Left ventricle myocardium inferior (tissue), 1 donor: ENCODE measurements around the gene NPIPB6. TPM values are rescaled to one million over a fixed set of nuclear protein-coding genes. Genes with fewer than 3 reads are reported as not detected.
"Not testable (repeated sequence)": the region's sequence is repeated elsewhere in the genome, so short reads cannot be mapped to it uniquely, and the experiment has no call there.

ENCODE experiments used
- DNase-seq: peaks from one replicate; pipeline ENCODE4 v3.0.0-alpha.2; 2020
- H3K27ac ChIP-seq: fragments of 200-600 bp; replicated peaks from 2 replicates; pipeline ENCODE4 v1.8.0; 2021
- H3K27me3 ChIP-seq: fragments of 200-600 bp; 2 replicates; pipeline ENCODE4 v1.8.0; 2021; ENCODE audit warnings: low read depth
- H3K36me3 ChIP-seq: fragments of 200-600 bp; 2 replicates; pipeline ENCODE4 v1.8.0; 2021
- H3K4me1 ChIP-seq: fragments of 200-600 bp; 2 replicates; pipeline ENCODE4 v1.8.0; 2021
- H3K4me3 ChIP-seq: fragments of 200-600 bp; 2 replicates; pipeline ENCODE4 v1.8.0; 2021; ENCODE audit warnings: mild to moderate bottlenecking, moderate library complexity
- H3K9me3 ChIP-seq: fragments of 200-600 bp; replicated peaks from 2 replicates; pipeline ENCODE4 v1.8.0; 2021
- intact Hi-C: fragments of 100-400 bp; cut with micrococcal nuclease; formaldehyde crosslinking; loops from one replicate; pipeline ENCODE4 v1.11.0; 2022
- total RNA-seq: library from RNA; stranded (reverse); fragmentation: NEBNext Ultra II Directional; extraction: Animal tissue kit (Norgen Biotek cat#: 25700); gene quantifications from one replicate; pipeline ENCODE4 v1.2.1, GENCODE V29; 2021
- TF ChIP-seq, protein P1 (sequence below): fragments of 200-600 bp; IDR thresholded peaks from 2 replicates; pipeline ENCODE4 v1.8.0; 2021; ENCODE audit warnings: antibody characterized with exemption, mild to moderate bottlenecking, borderline replicate concordance
- donor health status: DM: no; HTN: yes; CAD: no; lungs with severe emphysema.

The NPIPB6 gene
- total RNA-seq, 1 donor from 2014 or later = 1.1 TPM

DNA sequence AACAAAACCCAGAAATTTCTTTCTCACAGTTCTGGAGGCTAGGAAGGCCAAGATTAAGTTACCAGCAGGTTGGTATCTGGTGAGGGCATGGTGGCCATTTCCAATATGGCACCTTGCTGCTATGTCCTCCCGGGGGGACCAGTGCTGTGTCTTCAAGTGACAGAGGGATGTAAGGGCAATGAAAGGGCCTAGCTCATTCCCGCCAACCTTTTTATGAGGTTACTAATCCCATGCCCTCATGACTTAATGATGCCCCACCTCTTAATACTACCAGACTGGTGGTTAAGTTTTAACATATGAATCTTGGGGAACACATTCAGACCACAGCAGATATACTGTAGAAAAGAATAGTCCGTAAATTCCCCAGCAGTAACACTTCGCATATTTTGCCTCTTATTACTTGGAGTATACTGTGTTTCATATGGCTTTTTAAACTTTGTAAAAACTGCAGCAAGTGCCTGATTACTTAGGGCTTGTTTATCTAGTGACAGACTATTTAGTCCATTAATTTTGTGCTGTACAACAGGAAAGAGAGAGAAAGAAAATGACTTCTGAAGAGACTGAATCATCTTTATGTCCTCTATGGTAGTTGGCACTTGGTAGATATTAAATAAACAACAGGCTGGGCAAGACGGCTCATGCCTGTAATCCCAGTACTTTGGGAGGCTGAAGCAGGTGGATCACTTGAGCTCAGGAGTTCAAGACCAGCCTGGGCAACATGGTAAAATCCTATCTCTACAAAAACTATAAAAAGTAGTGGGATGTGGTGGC lies 26.2 kb downstream of the NPIPB6 start:
- H3K36me3 ChIP-seq, H3K9me3 ChIP-seq, H3K27ac ChIP-seq, H3K4me3 ChIP-seq, H3K4me1 ChIP-seq, H3K27me3 ChIP-seq, intact Hi-C loops, DNase-seq: not testable (repeated sequence)

DNA sequence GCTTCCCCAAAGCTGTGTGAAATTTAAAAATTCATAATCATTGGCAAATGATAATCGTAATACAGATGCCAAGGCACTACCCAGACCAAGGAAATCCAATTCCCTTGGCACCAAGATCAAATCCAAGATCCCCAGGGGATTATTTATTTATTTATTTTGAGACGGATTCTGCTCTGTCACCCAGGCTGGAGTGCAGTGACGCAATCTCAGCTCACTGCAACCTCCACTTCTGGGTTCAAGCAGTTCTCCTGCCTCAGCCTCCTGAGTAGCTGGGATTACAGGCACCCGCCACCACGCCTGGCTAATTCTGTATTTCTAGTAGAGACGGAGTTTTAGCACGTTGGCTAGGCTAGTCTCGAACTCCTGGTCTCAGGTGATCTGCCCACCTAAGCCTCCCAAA lies 27.6 kb downstream of the NPIPB6 start:
- H3K4me1 ChIP-seq, H3K27me3 ChIP-seq, H3K36me3 ChIP-seq, DNase-seq, H3K9me3 ChIP-seq, H3K4me3 ChIP-seq, H3K27ac ChIP-seq, intact Hi-C loops: not testable (repeated sequence)

DNA sequence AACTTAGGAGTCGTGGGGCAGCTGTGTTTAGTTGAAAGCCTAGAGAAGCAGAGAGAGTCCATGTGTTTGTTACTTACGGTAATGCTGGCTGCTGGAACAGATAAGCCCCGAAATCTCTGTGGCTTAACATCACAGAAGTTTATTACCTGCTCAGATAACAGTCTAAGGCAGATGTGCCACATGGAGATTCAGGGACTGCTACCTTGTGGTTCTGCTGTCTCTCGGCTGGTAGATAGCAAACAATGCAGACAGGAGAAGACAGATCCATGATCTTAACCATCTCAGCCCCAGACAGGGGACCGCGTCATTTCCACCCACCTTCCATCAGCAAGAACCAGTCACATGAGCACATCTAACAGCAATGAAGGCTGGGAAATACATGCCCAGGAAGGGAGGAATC lies 30.7 kb downstream of the NPIPB6 start:
- H3K4me1 ChIP-seq, H3K4me3 ChIP-seq, intact Hi-C loops, H3K27ac ChIP-seq, H3K9me3 ChIP-seq, H3K27me3 ChIP-seq, H3K36me3 ChIP-seq, DNase-seq: not testable (repeated sequence)

DNA sequence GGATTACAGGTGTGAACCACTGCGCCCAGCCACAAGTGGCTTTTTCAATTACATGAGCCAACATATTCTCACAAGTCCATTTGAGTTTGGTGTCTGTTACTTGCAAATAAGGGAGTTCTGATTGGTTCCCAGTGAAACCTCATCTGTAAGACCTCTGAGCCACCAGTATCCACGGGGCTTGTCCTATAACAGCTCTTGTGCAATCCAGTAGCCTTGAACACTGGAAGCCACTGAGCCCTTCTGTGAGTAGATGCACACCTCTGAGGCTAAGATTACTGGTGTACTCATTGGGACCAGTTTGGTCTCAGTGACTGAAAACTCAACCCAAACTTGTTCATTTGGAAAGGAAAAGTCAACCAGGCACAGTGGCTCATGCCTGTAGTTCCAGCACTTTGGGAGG lies 32.3 kb downstream of the NPIPB6 start:
- intact Hi-C loops, H3K36me3 ChIP-seq, DNase-seq, H3K27me3 ChIP-seq, H3K4me3 ChIP-seq, H3K4me1 ChIP-seq, H3K9me3 ChIP-seq, H3K27ac ChIP-seq: not testable (repeated sequence)

DNA sequence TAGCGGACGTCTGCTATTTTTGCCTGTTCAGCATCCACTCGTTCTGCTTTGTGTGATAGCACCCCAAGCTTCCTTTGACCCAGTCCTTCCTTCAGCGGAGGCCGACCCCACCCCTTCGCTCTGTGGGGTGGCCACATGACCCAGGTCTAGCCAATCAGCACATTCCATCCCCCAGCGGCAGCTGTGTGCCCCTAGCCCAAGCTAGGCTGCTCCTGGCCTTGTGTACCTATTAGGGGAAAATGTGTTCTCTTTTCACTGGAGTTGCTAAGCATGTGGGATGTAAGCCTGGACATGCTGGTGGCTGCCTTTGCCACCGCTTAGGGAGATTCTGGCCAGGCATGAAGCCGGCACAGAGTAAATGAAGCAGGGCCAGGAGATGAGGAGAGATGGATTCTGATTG lies 33.1 kb downstream of the NPIPB6 start:
- H3K27ac ChIP-seq, intact Hi-C loops, H3K4me3 ChIP-seq, H3K4me1 ChIP-seq, H3K9me3 ChIP-seq, DNase-seq, H3K27me3 ChIP-seq, H3K36me3 ChIP-seq: not testable (repeated sequence)

DNA sequence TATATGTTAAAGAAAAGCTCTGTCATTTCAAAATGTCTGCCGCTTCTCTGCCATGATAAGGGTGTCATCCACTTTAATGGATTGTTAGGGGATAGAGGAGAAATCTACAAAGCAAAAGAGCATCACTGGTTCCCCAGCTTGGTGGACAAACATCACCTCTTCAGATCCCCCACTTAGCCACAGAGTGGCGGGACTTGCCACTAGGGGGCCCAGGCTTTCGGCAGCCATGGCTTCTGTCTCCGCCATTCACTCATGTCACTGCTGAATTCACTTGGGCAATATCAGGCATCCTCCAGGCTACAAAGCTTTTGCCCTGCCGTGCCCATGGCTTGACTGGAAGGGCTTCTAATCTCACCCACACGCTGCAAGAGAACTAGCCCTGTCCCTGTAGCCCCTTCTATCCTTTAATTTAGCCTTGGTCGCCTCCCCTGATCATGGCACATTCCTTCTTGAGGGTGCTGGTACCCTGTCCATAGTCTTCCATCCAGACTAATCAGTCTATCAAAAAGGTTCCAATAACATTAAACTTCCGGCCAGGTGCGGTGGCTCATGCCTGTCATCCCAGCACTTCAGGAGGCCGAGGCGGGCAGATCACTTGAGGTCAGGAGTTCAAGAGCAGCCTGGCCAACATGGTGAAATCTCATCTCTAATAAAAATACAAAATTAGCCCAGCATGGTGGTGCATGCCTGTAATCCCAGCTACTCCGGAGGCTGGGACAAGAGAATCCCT lies 36.3 kb downstream of the NPIPB6 start:
- intact Hi-C loops = no loop called here
- TF ChIP-seq, protein P1, sequence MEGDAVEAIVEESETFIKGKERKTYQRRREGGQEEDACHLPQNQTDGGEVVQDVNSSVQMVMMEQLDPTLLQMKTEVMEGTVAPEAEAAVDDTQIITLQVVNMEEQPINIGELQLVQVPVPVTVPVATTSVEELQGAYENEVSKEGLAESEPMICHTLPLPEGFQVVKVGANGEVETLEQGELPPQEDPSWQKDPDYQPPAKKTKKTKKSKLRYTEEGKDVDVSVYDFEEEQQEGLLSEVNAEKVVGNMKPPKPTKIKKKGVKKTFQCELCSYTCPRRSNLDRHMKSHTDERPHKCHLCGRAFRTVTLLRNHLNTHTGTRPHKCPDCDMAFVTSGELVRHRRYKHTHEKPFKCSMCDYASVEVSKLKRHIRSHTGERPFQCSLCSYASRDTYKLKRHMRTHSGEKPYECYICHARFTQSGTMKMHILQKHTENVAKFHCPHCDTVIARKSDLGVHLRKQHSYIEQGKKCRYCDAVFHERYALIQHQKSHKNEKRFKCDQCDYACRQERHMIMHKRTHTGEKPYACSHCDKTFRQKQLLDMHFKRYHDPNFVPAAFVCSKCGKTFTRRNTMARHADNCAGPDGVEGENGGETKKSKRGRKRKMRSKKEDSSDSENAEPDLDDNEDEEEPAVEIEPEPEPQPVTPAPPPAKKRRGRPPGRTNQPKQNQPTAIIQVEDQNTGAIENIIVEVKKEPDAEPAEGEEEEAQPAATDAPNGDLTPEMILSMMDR = peak; percentile 80
- no peaks in the 10 kb centered on the region for H3K27me3 ChIP-seq
- H3K27ac ChIP-seq = no peak overlapping the region
- no peaks in the 10 kb centered on the region for H3K4me1 ChIP-seq
- peak; percentile 37 for DNase-seq
- H3K9me3 ChIP-seq = no peaks in the 10 kb centered on the region
- no peak overlapping the region for H3K4me3 ChIP-seq
- H3K36me3 ChIP-seq = no peaks in the 10 kb centered on the region

DNA sequence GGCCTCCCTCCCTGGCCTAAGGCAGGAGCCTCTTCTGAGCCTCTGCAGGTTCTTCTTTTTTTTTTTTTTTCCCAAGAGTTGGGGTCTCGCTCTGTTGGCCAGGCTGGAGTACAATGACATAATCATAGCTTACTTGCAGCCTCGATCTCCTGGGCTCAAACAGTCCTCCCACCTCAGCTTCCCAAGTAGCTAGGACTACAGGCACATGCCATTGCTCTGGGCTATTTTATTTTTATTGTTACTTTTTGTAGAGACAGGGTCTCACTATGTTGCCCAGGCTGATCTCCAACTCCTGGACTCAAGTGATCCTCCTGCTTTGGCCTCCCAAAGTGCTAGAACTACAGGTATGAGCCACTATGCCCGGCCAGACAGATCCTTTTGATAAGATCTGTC lies 38.4 kb downstream of the NPIPB6 start:
- no peaks in the 10 kb centered on the region for H3K9me3 ChIP-seq
- TF ChIP-seq, protein P1 = no peak
- H3K27ac ChIP-seq = no peak overlapping the region
- DNase-seq = no peak
- H3K4me1 ChIP-seq = no peaks in the 10 kb centered on the region
- intact Hi-C loops = no loop called here
- H3K4me3 ChIP-seq = no peak overlapping the region
- H3K27me3 ChIP-seq = no peaks in the 10 kb centered on the region
- H3K36me3 ChIP-seq = no peaks in the 10 kb centered on the region

DNA sequence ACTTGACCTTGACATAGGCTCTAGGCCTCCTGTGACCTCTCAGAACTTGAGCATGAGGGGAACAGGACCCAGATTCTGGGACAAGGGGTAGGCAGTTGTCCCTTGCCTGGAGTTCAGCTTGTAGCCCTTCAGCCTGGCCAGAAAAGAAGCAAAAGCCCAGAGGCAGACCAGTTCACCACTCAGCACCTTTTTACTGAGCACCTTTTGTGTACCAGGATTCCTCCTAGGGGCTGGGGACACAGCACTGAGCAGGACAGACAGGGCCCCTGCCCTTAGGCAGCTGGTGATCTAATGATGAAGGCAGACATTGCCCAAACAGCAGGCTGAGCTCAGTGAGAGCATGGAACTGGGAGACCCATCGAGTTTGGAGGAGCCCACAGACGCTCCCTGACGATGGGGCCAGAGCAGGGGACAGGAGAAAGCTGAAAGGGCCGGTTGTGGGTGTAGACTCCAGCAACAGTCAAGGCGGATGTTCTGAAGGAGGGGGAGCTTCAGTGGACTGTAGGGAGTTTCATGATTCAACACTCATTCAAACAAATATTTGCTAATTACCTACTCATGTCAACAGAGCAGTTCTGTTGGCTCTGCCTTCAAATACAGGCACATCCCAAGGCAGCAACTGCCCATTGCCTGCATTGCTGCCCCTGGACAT lies 38.9 kb downstream of the NPIPB6 start:
- TF ChIP-seq, protein P1 = no peak
- Histone ChIP-seq H3K27ac (no peak overlapping the region), H3K4me1 (no peaks in the 10 kb centered on the region), H3K27me3 (no peaks in the 10 kb centered on the region), H3K36me3 (no peaks in the 10 kb centered on the region), H3K9me3 (no peaks in the 10 kb centered on the region), H3K4me3 (no peak overlapping the region)
- DNase-seq = no peak
- intact Hi-C loops = no loop called here
